H9 (cell line): Measurements from ENCODE around the gene MAGT1. TPM values are rescaled to one million over a fixed set of nuclear protein-coding genes. Genes with fewer than 3 reads are reported as not detected.

Experiments
- DNase-seq: peaks from one replicate; pipeline ENCODE4 v3.0.0-alpha.2; 2017
- H2AFZ ChIP-seq: one replicate; pipeline ENCODE4 v1.6.1; 2013; ENCODE audit warnings: mild to moderate bottlenecking, low read length, control low read depth, moderate library complexity
- H2AK5ac ChIP-seq: 2 replicates; pipeline ENCODE4 v1.6.1; 2013; ENCODE audit warnings: low read length, control low read depth, mixed read lengths; ENCODE audit not compliant: insufficient read length
- H2BK120ac ChIP-seq: one replicate; pipeline ENCODE4 v1.6.1; 2013; ENCODE audit warnings: low read depth, mild to moderate bottlenecking, low read length, control low read depth, inconsistent platforms; ENCODE audit not compliant: poor library complexity, severe bottlenecking
- H2BK12ac ChIP-seq: 2 replicates; pipeline ENCODE4 v1.6.1; 2013; ENCODE audit warnings: low read length, control low read depth, mixed read lengths, low read depth; ENCODE audit not compliant: insufficient read length
- H2BK15ac ChIP-seq: 2 replicates; pipeline ENCODE4 v1.6.1; 2013; ENCODE audit warnings: low read depth, low read length, control low read depth
- H2BK20ac ChIP-seq: one replicate; pipeline ENCODE4 v1.6.1; 2013; ENCODE audit warnings: low read depth, mild to moderate bottlenecking, low read length, control low read depth, inconsistent platforms; ENCODE audit not compliant: poor library complexity, severe bottlenecking
- H2BK5ac ChIP-seq: 2 replicates; pipeline ENCODE4 v1.6.1; 2013; ENCODE audit warnings: low read length, control low read depth, mixed read lengths; ENCODE audit not compliant: insufficient read length
- H3K14ac ChIP-seq: 2 replicates; pipeline ENCODE4 v1.6.1; 2013; ENCODE audit warnings: low read length, control low read depth; ENCODE audit not compliant: insufficient read depth
- H3K18ac ChIP-seq: 2 replicates; pipeline ENCODE4 v1.6.1; 2013; ENCODE audit warnings: low read depth, mild to moderate bottlenecking, mixed read lengths, low read length, control low read depth; ENCODE audit not compliant: insufficient read length
- H3K23ac ChIP-seq: 2 replicates; pipeline ENCODE4 v1.6.1; 2013; ENCODE audit warnings: low read length, control low read depth, mixed read lengths, low read depth; ENCODE audit not compliant: insufficient read length
- H3K23me2 ChIP-seq: 2 replicates; pipeline ENCODE4 v1.6.1; 2013; ENCODE audit warnings: low read depth, mild to moderate bottlenecking, mixed read lengths, low read length, control low read depth; ENCODE audit not compliant: insufficient read length, poor library complexity, severe bottlenecking
- H3K27ac ChIP-seq: 2 replicates; pipeline ENCODE4 v1.5.1; 2013; ENCODE audit warnings: low read length, control low read depth, mixed read lengths, low read depth; ENCODE audit not compliant: insufficient read length
- H3K27me3 ChIP-seq: 2 replicates; pipeline ENCODE4 v1.6.1; 2013; ENCODE audit warnings: low read length, control low read depth, inconsistent platforms; ENCODE audit not compliant: insufficient read depth
- H3K4ac ChIP-seq: 2 replicates; pipeline ENCODE4 v1.6.1; 2013; ENCODE audit warnings: low read depth, mild to moderate bottlenecking, control low read depth, inconsistent platforms, low read length, moderate library complexity
- H3K4me1 ChIP-seq: 2 replicates; pipeline ENCODE4 v1.6.1; 2013; ENCODE audit warnings: low read length, control low read depth, inconsistent platforms; ENCODE audit not compliant: insufficient read depth
- H3K4me2 ChIP-seq: 2 replicates; pipeline ENCODE4 v1.6.1; 2013; ENCODE audit warnings: low read length, control low read depth, mixed read lengths; ENCODE audit not compliant: insufficient read length, insufficient read depth
- H3K56ac ChIP-seq: 2 replicates; pipeline ENCODE4 v1.6.1; 2013; ENCODE audit warnings: low read depth, mild to moderate bottlenecking, mixed read lengths, low read length, control low read depth; ENCODE audit not compliant: insufficient read length
- H3K79me1 ChIP-seq: 2 replicates; pipeline ENCODE4 v1.6.1; 2013; ENCODE audit warnings: low read depth, mild to moderate bottlenecking, moderate library complexity, low read length, control low read depth, inconsistent platforms; ENCODE audit not compliant: insufficient read depth, poor library complexity, severe bottlenecking
- H3K79me2 ChIP-seq: 2 replicates; pipeline ENCODE4 v1.6.1; 2013; ENCODE audit warnings: low read length, control low read depth, inconsistent platforms; ENCODE audit not compliant: insufficient read depth
- H3K9ac ChIP-seq: 2 replicates; pipeline ENCODE4 v1.6.1; 2013; ENCODE audit warnings: low read length, control low read depth, mixed read lengths; ENCODE audit not compliant: insufficient read length; ENCODE audit errors: extremely low read depth
- H3K9me3 ChIP-seq: one replicate; pipeline ENCODE4 v1.6.1; 2013; ENCODE audit warnings: low read depth, low read length, inconsistent platforms; ENCODE audit not compliant: control insufficient read depth
- H3T11ph ChIP-seq: one replicate; pipeline ENCODE4 v1.6.1; 2013; ENCODE audit warnings: mild to moderate bottlenecking, low read length, control low read depth, inconsistent platforms
- H4K20me1 ChIP-seq: one replicate; pipeline ENCODE4 v1.6.1; 2013; ENCODE audit not compliant: control insufficient read depth, insufficient read length, insufficient read depth
- H4K5ac ChIP-seq: 2 replicates; pipeline ENCODE4 v1.6.1; 2013; ENCODE audit warnings: low read depth, mild to moderate bottlenecking, mixed read lengths, low read length, control low read depth; ENCODE audit not compliant: insufficient read length
- H4K8ac ChIP-seq: replicated peaks from 2 replicates; pipeline ENCODE4 v1.6.1; 2013; ENCODE audit warnings: low read length, control low read depth, mixed read lengths, low read depth; ENCODE audit not compliant: insufficient read length
- H4K91ac ChIP-seq: 2 replicates; pipeline ENCODE4 v1.6.1; 2013; ENCODE audit warnings: low read depth, mild to moderate bottlenecking, moderate library complexity, mixed read lengths, low read length, control low read depth; ENCODE audit not compliant: insufficient read length
- H3K27ac Mint-ChIP-seq, 3 experiments: 2 replicates in 2 of 3; 3 replicates in 1 of 3; pipeline ENCODE4 v1.8.0; 2020 to 2021; ENCODE audit warnings: mixed read lengths in 3 of 3, mild to moderate bottlenecking in 1 of 3, moderate library complexity in 1 of 3
- H3K27me3 Mint-ChIP-seq: 2 replicates; pipeline ENCODE4 v1.8.0; 2021; ENCODE audit warnings: low read depth, mild to moderate bottlenecking, moderate library complexity, mixed read lengths
- H3K36me3 Mint-ChIP-seq, 3 experiments: 2 replicates in 2 of 3; 3 replicates in 1 of 3; pipeline ENCODE4 v1.8.0; 2020 to 2021; ENCODE audit warnings: low read depth in 3 of 3, mixed read lengths in 3 of 3; ENCODE audit not compliant: insufficient read depth in 1 of 3
- H3K4me1 Mint-ChIP-seq, 2 experiments: 2 replicates each; pipeline ENCODE4 v1.8.0; 2020; ENCODE audit warnings: mixed read lengths in 2 of 2
- H3K4me3 Mint-ChIP-seq, 2 experiments: 2 replicates in 1 of 2; 3 replicates in 1 of 2; pipeline ENCODE4 v1.8.0; 2020 to 2021; ENCODE audit warnings: mild to moderate bottlenecking in 2 of 2, mixed read lengths in 2 of 2, moderate library complexity in 1 of 2
- H3K9me3 Mint-ChIP-seq, 2 experiments: 2 replicates in 1 of 2; 3 replicates in 1 of 2; pipeline ENCODE4 v1.8.0; 2020; ENCODE audit warnings: mild to moderate bottlenecking in 2 of 2, mixed read lengths in 2 of 2, moderate library complexity in 1 of 2
- CTCF ChIP-seq: fragments of 200-600 bp; sonication (generic); conservative IDR thresholded peaks from 3 replicates; pipeline ENCODE4 v1.8.0; 2021; ENCODE audit warnings: antibody characterized with exemption, mild to moderate bottlenecking
- WGBS: extraction: QIAGEN DNeasy Blood & Tissue Kit; methylation state at CpG from one replicate; pipeline ENCODE4 v1.1.7; 2013; ENCODE audit warnings: missing lambda C conversion rate, low lambda C conversion rate, mixed read lengths; ENCODE audit not compliant: insufficient read length; ENCODE audit errors: extremely low coverage; 5-methylcytosine and 5-hydroxymethylcytosine counted together
- total RNA-seq: library from RNA; stranded (reverse); gene quantifications from 2 replicates; pipeline ENCODE4 v1.2.1, GENCODE V29; 2021

Gene MAGT1
- total RNA-seq, 1 experiment from 2014 or later: 42.8 TPM

GRCh38 chrX:77935886-77936285, 40.7 kb upstream of the MAGT1 start:
- peaks cover 38 to 53% of the 10 kb centered on the region in 2 experiments for H3K9me3 Mint-ChIP-seq
- no peak overlapping the region for H3T11ph ChIP-seq
- H3K23me2 ChIP-seq: no peaks in the 10 kb centered on the region
- no peak overlapping the region for H4K8ac ChIP-seq
- WGBS: no CpG with 5 or more reads among the region's 1 CpG
- H2BK15ac ChIP-seq: no peak overlapping the region
- H3K9me3 ChIP-seq: peaks cover 28% of the 10 kb centered on the region
- no peak overlapping the region for H2AK5ac ChIP-seq
- H3K9ac ChIP-seq: no peak overlapping the region
- H3K18ac ChIP-seq: no peak overlapping the region
- no peak overlapping the region for H2BK120ac ChIP-seq
- no peak overlapping the region for H3K56ac ChIP-seq
- H4K5ac ChIP-seq: no peak overlapping the region
- no peaks in the 10 kb centered on the region for H3K4me1 ChIP-seq
- H3K4me2 ChIP-seq: no peak overlapping the region
- no peak overlapping the region for H3K23ac ChIP-seq
- no peak overlapping the region for H3K27ac Mint-ChIP-seq
- H3K36me3 Mint-ChIP-seq: peaks cover 0 to 7% (median 2%) of the 10 kb centered on the region in 3 experiments; a peak in 5 of 7 replicates
- no peak overlapping the region for H3K14ac ChIP-seq
- DNase-seq: no peak
- H3K4me1 Mint-ChIP-seq: no peaks in the 10 kb centered on the region
- no peaks in the 10 kb centered on the region for H4K20me1 ChIP-seq
- H3K79me1 ChIP-seq: no peaks in the 10 kb centered on the region
- no peak overlapping the region for H2BK12ac ChIP-seq
- no peak overlapping the region for H3K4ac ChIP-seq
- no peaks in the 10 kb centered on the region for H3K79me2 ChIP-seq
- TF ChIP-seq CTCF: no peak
- H3K27me3 Mint-ChIP-seq: no peaks in the 10 kb centered on the region
- H2BK5ac ChIP-seq: no peak overlapping the region
- no peak overlapping the region for H3K27ac ChIP-seq
- H2BK20ac ChIP-seq: no peak overlapping the region
- no peaks in the 10 kb centered on the region for H3K27me3 ChIP-seq
- H4K91ac ChIP-seq: no peak overlapping the region
- no peak overlapping the region for H2AFZ ChIP-seq
- H3K4me3 Mint-ChIP-seq: no peak overlapping the region
